HL-60 (cell line): Measurements from ENCODE around the gene RTP3.
A peak's percentile ranks its signal among the peaks of the same experiment; 100 is the strongest.

Source experiments
- DNase-seq, 2 experiments: peaks; one replicate each; pipeline ENCODE4 v3.0.0-alpha.2; 2010 to 2020; ENCODE audit warnings: low read depth in 1 of 2, low spot score in 1 of 2
- H3K27ac ChIP-seq: fragments of 250-450 bp; sonication (Bioruptor Pico); replicated peaks from 2 replicates; pipeline ENCODE4 v1.5.1; 2020; ENCODE audit warnings: mild to moderate bottlenecking, moderate library complexity
- H3K27me3 ChIP-seq: fragments of 250-450 bp; sonication (Bioruptor Pico); 2 replicates; pipeline ENCODE4 v1.5.1; 2021; ENCODE audit warnings: mild to moderate bottlenecking, moderate library complexity; ENCODE audit not compliant: insufficient read depth, poor library complexity, severe bottlenecking
- H3K4me3 ChIP-seq: replicated peaks from 2 replicates; pipeline ENCODE4 v1.5.1; 2011; ENCODE audit warnings: mild to moderate bottlenecking, control low read depth, low read length; ENCODE audit not compliant: insufficient read depth
- CTCF ChIP-seq: IDR thresholded peaks from one replicate; pipeline ENCODE4 v1.5.1; 2011; ENCODE audit warnings: low read length, control low read depth, inconsistent platforms; ENCODE audit not compliant: insufficient read depth
- GABPA ChIP-seq: IDR thresholded peaks from 2 replicates; pipeline ENCODE4 v1.6.1; 2012; ENCODE audit warnings: low read depth
- POLR2AphosphoS5 ChIP-seq: IDR thresholded peaks from 2 replicates; pipeline ENCODE4 v1.6.1; 2012; ENCODE audit warnings: low read depth
- SPI1 ChIP-seq: IDR thresholded peaks from 2 replicates; pipeline ENCODE4 v1.6.1; 2012; ENCODE audit warnings: low read depth, mild to moderate bottlenecking, borderline replicate concordance
- long read RNA-seq: library from polyadenylated mRNA; unstranded; transcript quantifications from one replicate; pipeline ENCODE4 v2.0.0, GENCODE V29; 2020
- TF ChIP-seq, protein P1 (sequence below): IDR thresholded peaks from 2 replicates; pipeline ENCODE4 v1.6.1; 2012; ENCODE audit warnings: low read depth; ENCODE audit not compliant: insufficient replicate concordance

Gene RTP3
- long read RNA-seq: 0 reads

GRCh38 chr3:46497556-46498265, at the start of gene RTP3:
Gene RTP3, plus strand, starts transcription at chr3:46497976. Its CDS starts 87 bp downstream, at chr3:46498063.
- DNase-seq: no peak
- H3K27me3 ChIP-seq: no peaks in the 10 kb centered on the region
- no peak within 1 kb of the TSS for H3K4me3 ChIP-seq
- no peak within 1 kb of the TSS for H3K27ac ChIP-seq
- TF ChIP-seq, protein P1, sequence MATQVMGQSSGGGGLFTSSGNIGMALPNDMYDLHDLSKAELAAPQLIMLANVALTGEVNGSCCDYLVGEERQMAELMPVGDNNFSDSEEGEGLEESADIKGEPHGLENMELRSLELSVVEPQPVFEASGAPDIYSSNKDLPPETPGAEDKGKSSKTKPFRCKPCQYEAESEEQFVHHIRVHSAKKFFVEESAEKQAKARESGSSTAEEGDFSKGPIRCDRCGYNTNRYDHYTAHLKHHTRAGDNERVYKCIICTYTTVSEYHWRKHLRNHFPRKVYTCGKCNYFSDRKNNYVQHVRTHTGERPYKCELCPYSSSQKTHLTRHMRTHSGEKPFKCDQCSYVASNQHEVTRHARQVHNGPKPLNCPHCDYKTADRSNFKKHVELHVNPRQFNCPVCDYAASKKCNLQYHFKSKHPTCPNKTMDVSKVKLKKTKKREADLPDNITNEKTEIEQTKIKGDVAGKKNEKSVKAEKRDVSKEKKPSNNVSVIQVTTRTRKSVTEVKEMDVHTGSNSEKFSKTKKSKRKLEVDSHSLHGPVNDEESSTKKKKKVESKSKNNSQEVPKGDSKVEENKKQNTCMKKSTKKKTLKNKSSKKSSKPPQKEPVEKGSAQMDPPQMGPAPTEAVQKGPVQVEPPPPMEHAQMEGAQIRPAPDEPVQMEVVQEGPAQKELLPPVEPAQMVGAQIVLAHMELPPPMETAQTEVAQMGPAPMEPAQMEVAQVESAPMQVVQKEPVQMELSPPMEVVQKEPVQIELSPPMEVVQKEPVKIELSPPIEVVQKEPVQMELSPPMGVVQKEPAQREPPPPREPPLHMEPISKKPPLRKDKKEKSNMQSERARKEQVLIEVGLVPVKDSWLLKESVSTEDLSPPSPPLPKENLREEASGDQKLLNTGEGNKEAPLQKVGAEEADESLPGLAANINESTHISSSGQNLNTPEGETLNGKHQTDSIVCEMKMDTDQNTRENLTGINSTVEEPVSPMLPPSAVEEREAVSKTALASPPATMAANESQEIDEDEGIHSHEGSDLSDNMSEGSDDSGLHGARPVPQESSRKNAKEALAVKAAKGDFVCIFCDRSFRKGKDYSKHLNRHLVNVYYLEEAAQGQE: no peak
- no peak for TF ChIP-seq CTCF
- no peak for TF ChIP-seq SPI1
- no peak for TF ChIP-seq GABPA
- TF ChIP-seq POLR2AphosphoS5: no peak

- no peaks in the 10 kb centered on the region for H3K27me3 ChIP-seq
- TF ChIP-seq GABPA (no peak), POLR2AphosphoS5 (no peak), SPI1 (no peak), CTCF (no peak)
- TF ChIP-seq, protein P1: no peak
- H3K4me3 ChIP-seq: no peak overlapping the region
- no peak overlapping the region for H3K27ac ChIP-seq
- no peak for DNase-seq
Observed at GRCh38 chr3:46448721-46449120, 49.1 kb upstream of the RTP3 start.

DNA sequence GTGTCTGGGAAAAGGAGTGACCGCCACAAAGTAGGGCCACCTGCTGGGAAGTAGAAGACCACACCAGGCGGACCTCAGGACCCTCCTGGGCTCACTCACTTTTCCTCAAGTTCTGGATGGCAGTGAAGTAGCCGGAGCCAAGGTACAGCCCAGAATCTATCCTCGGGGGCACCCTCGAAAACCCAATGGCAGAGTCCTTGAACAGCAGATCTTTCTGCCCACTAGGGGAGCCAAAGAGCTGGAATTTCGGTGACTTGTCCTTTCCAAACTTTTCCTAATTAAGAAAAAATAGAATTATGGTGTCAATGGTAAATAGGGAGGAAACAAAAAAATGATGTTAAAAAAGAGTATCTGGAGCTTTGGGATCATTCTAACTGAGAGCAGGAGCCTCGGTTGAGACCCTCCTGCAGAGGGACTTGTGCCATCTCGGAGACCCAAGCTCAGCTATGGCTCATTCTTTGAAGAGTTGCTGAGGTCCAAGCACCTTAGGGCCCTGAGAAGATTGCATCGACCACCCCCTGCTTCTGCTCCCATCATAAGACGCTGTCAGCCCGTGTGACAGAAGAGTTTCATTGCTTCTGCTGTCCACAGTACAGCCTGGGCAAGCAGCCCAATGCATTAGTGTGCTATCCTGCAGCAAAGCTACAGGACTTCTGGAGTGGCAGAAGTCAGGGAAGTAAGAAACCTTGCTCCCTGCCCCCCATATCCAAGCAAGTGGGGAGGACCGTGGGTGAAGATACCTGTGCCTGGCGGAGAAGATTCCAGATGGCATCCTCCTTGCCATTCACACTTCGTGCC, 47.8 kb upstream of the RTP3 start:
- Histone ChIP-seq H3K4me3 (no peak overlapping the region), H3K27me3 (no peaks in the 10 kb centered on the region), H3K27ac (no peak overlapping the region)
- no peak for TF ChIP-seq SPI1
- TF ChIP-seq POLR2AphosphoS5: no peak
- TF ChIP-seq, protein P1: no peak
- peak; percentile 30 for TF ChIP-seq CTCF
- TF ChIP-seq GABPA: no peak
- DNase-seq: no peak
